Activated CD4-positive, alpha-beta T cell treated with anti-CD3 and anti-CD28 coated beads for 36 hours (primary cell): ENCODE data around the gene ARHGEF17. TPM values are rescaled to one million over a fixed set of nuclear protein-coding genes. Genes with fewer than 3 reads are reported as not detected.

Experiments used
- ATAC-seq: fragments of 200-7000 bp; cut with Tn5 transposase; one replicate; pipeline ENCODE4 v1.10.0; 2021; ENCODE audit warnings: mild to moderate bottlenecking, moderate library complexity
- CTCF ChIA-PET: fragments of 350-600 bp; sonication (Branson Sonifier 250); formaldehyde crosslinking; loops from one replicate; lab custom pipeline; 2021; ENCODE audit warnings: antibody characterized with exemption; lab: Charles Lee
- POLR2A ChIA-PET: fragments of 350-600 bp; sonication (Branson Sonifier 250); formaldehyde crosslinking; loops from one replicate; lab custom pipeline; 2021; ENCODE audit warnings: antibody characterized with exemption, inconsistent platforms; lab: Charles Lee
- DNase-seq: peaks from one replicate; pipeline ENCODE4 v3.0.0-alpha.2; 2020
- H3K27ac Mint-ChIP-seq: one replicate; pipeline ENCODE4 v1.8.0; 2021; ENCODE audit warnings: mixed read lengths
- H3K27me3 Mint-ChIP-seq: one replicate; pipeline ENCODE4 v1.8.0; 2021; ENCODE audit warnings: mixed read lengths
- H3K36me3 Mint-ChIP-seq: one replicate; pipeline ENCODE4 v1.8.0; 2021; ENCODE audit warnings: low read depth, mixed read lengths
- H3K4me1 Mint-ChIP-seq: one replicate; pipeline ENCODE4 v1.8.0; 2021; ENCODE audit warnings: mixed read lengths
- H3K4me3 Mint-ChIP-seq: one replicate; pipeline ENCODE4 v1.8.0; 2021; ENCODE audit warnings: mild to moderate bottlenecking, moderate library complexity, mixed read lengths
- H3K9me3 Mint-ChIP-seq: one replicate; pipeline ENCODE4 v1.8.0; 2021; ENCODE audit warnings: low read depth, mixed read lengths
- intact Hi-C, 2 experiments: fragments of 100-400 bp; cut with DNase I in 1 of 2; cut with micrococcal nuclease in 1 of 2; formaldehyde crosslinking; loops; one replicate each; pipeline versions ENCODE4 v1.14.2 to v1.15.1; 2022 to 2024; cut with DNase I, micrococcal nuclease
- total RNA-seq, 2 experiments: library from RNA; stranded (reverse); gene quantifications; one replicate each; pipeline ENCODE4 v1.2.3, GENCODE V29; 2021

The ARHGEF17 gene
- total RNA-seq, 2 experiments from 2014 or later: 0.05 TPM; not detected in 1

GRCh38 chr11:73295241-73295995 lies 12.7 kb upstream of the ARHGEF17 start:
- peak; percentile 89 for DNase-seq
- ChIA-PET POLR2A (no interaction called here), CTCF (interaction anchor here (0.6 to 4.2 kb wide), 15 partner anchors 9 to 471 kb away, joined by 3 to 20 read pairs (median 4); partner anchors contain the start of gene ARHGEF17)
- no peaks in the 10 kb centered on the region for H3K36me3 Mint-ChIP-seq
- peaks cover 1% of the 10 kb centered on the region for H3K27me3 Mint-ChIP-seq
- ATAC-seq: peak; percentile 97
- H3K4me3 Mint-ChIP-seq: no peak overlapping the region
- peaks cover 2% of the 10 kb centered on the region for H3K4me1 Mint-ChIP-seq
- no peak overlapping the region for H3K27ac Mint-ChIP-seq
- no peaks in the 10 kb centered on the region for H3K9me3 Mint-ChIP-seq
- intact Hi-C loops: loop anchor here (1.0 kb wide), 1 partner anchor 40 kb away; no protein-coding TSS in a partner anchor

- POLR2A ChIA-PET: no interaction called here
- Mint-ChIP-seq H3K27me3 (peaks cover 4% of the 10 kb centered on the region), H3K27ac (no peak overlapping the region), H3K4me1 (peaks cover 2% of the 10 kb centered on the region), H3K36me3 (no peaks in the 10 kb centered on the region), H3K9me3 (no peaks in the 10 kb centered on the region), H3K4me3 (no peak overlapping the region)
- ATAC-seq: no peak
- no peak for DNase-seq
- intact Hi-C loops: loop anchor here (1.0 kb wide), 1 partner anchor 39 kb away; no protein-coding TSS in a partner anchor
- CTCF ChIA-PET: interaction anchor here (2.1 to 4.2 kb wide), 2 partner anchors 11 to 41 kb away, joined by 12 to 20 read pairs; partner anchors contain the start of gene ARHGEF17
Measured at GRCh38 chr11:73295996-73296318, 12.1 kb upstream of the ARHGEF17 start.

- H3K36me3 Mint-ChIP-seq: no peaks in the 10 kb centered on the region
- no peak overlapping the region for H3K4me3 Mint-ChIP-seq
- peaks cover 4% of the 10 kb centered on the region for H3K27me3 Mint-ChIP-seq
- H3K9me3 Mint-ChIP-seq: no peaks in the 10 kb centered on the region
- ATAC-seq (no peak), DNase-seq (no peak)
- CTCF ChIA-PET: interaction anchor here (1.3 to 4.2 kb wide), 3 partner anchors 9 to 34 kb away, joined by 3 to 20 read pairs (median 14); partner anchors contain the start of gene ARHGEF17
- peaks cover 2% of the 10 kb centered on the region for H3K4me1 Mint-ChIP-seq
- intact Hi-C loops: no loop called here
- POLR2A ChIA-PET: no interaction called here
- H3K27ac Mint-ChIP-seq: no peak overlapping the region
Measured at GRCh38 chr11:73296501-73297230, 11.4 kb upstream of the ARHGEF17 start.

GRCh38 chr11:73297231-73297590 lies 10.9 kb upstream of the ARHGEF17 start:
- CTCF ChIA-PET: interaction anchor here (1.1 to 4.2 kb wide), 6 partner anchors 9 to 114 kb away, joined by 3 to 20 read pairs (median 8); partner anchors contain the start of gene ARHGEF17
- Mint-ChIP-seq H3K4me3 (no peak overlapping the region), H3K27ac (no peak overlapping the region), H3K36me3 (no peaks in the 10 kb centered on the region), H3K9me3 (no peaks in the 10 kb centered on the region), H3K4me1 (peaks cover 2% of the 10 kb centered on the region), H3K27me3 (peaks cover 4% of the 10 kb centered on the region)
- POLR2A ChIA-PET: no interaction called here
- intact Hi-C loops: no loop called here
- ATAC-seq: no peak
- DNase-seq: no peak

- Mint-ChIP-seq H3K27ac (no peak overlapping the region), H3K4me3 (no peak overlapping the region)
Measured at GRCh38 chr11:73297702-73298101, 10.4 kb upstream of the ARHGEF17 start.

GRCh38 chr11:73298233-73298632 lies 9.8 kb upstream of the ARHGEF17 start:
- Mint-ChIP-seq H3K27me3 (peaks cover 4% of the 10 kb centered on the region), H3K36me3 (no peaks in the 10 kb centered on the region), H3K9me3 (no peaks in the 10 kb centered on the region), H3K4me1 (peaks cover 2% of the 10 kb centered on the region), H3K27ac (no peak overlapping the region), H3K4me3 (no peak overlapping the region)
- ChIA-PET POLR2A (no interaction called here), CTCF (interaction anchor here (0.6 to 1.8 kb wide), 10 partner anchors 9 to 112 kb away, joined by 3 to 14 read pairs (median 4); no protein-coding TSS in a partner anchor)
- ATAC-seq (no peak), DNase-seq (no peak)
- intact Hi-C loops: no loop called here

More at GRCh38 chr11:73297702-73298101, 10.4 kb upstream of the ARHGEF17 start:
- Mint-ChIP-seq H3K36me3 (no peaks in the 10 kb centered on the region), H3K9me3 (no peaks in the 10 kb centered on the region), H3K4me1 (peaks cover 2% of the 10 kb centered on the region), H3K27me3 (peaks cover 4% of the 10 kb centered on the region)
- intact Hi-C loops: no loop called here
- ATAC-seq (no peak), DNase-seq (no peak)
- ChIA-PET CTCF (interaction anchor here (0.6 to 4.2 kb wide), 8 partner anchors 10 to 113 kb away, joined by 3 to 20 read pairs (median 4); partner anchors contain the start of gene ARHGEF17), POLR2A (no interaction called here)

- CTCF ChIA-PET: interaction anchor here (0.8 to 1.4 kb wide), 4 partner anchors 10 to 114 kb away, joined by 3 to 5 read pairs (median 4); no protein-coding TSS in a partner anchor
- intact Hi-C loops: no loop called here
- ATAC-seq (no peak), DNase-seq (no peak)
- H3K27ac Mint-ChIP-seq: no peak overlapping the region
- H3K4me3 Mint-ChIP-seq: no peak overlapping the region
- H3K4me1 Mint-ChIP-seq: peaks cover 2% of the 10 kb centered on the region
- H3K9me3 Mint-ChIP-seq: no peaks in the 10 kb centered on the region
- H3K36me3 Mint-ChIP-seq: no peaks in the 10 kb centered on the region
- POLR2A ChIA-PET: interaction anchor here (0.5 kb wide), 1 partner anchor 11 kb away, joined by 4 read pairs; no protein-coding TSS in a partner anchor
- H3K27me3 Mint-ChIP-seq: peaks cover 8% of the 10 kb centered on the region
Measured at GRCh38 chr11:73299751-73300150, 8.3 kb upstream of the ARHGEF17 start.

- ChIA-PET POLR2A (no interaction called here), CTCF (interaction anchor here (0.5 to 6.8 kb wide), 18 partner anchors 8 to 610 kb away, joined by 3 to 91 read pairs (median 4); no protein-coding TSS in a partner anchor)
- intact Hi-C loops: no loop called here
- Mint-ChIP-seq H3K4me1 (peaks cover 5% of the 10 kb centered on the region), H3K27me3 (peaks cover 20% of the 10 kb centered on the region), H3K36me3 (no peaks in the 10 kb centered on the region), H3K27ac (no peak overlapping the region), H3K4me3 (no peak overlapping the region), H3K9me3 (no peaks in the 10 kb centered on the region)
- no peak for ATAC-seq
- no peak for DNase-seq
Measured at GRCh38 chr11:73306069-73306841, 1.8 kb upstream of the ARHGEF17 start.

GRCh38 chr11:73306977-73307322 lies 1.1 kb upstream of the ARHGEF17 start:
- DNase-seq: no peak
- Mint-ChIP-seq H3K27ac (no peak overlapping the region), H3K36me3 (no peaks in the 10 kb centered on the region), H3K27me3 (peaks cover 20% of the 10 kb centered on the region), H3K4me3 (peak overlapping the region; percentile 80), H3K4me1 (peaks cover 5% of the 10 kb centered on the region), H3K9me3 (no peaks in the 10 kb centered on the region)
- ChIA-PET POLR2A (interaction anchor here (0.6 kb wide), 1 partner anchor 182 kb away, joined by 3 read pairs; no protein-coding TSS in a partner anchor), CTCF (interaction anchor here (0.6 to 6.8 kb wide), 21 partner anchors 8 to 610 kb away, joined by 3 to 91 read pairs (median 4); no protein-coding TSS in a partner anchor)
- no peak for ATAC-seq
- intact Hi-C loops: loop anchor here (1.0 kb wide), 5 partner anchors 28 to 569 kb away; partner anchors contain the start of genes COA4 (in 1 of the 2), PAAF1 (in 1 of the 2) and RELT (in 1 of the 2)

- Mint-ChIP-seq H3K27me3 (peaks cover 20% of the 10 kb centered on the region), H3K36me3 (no peaks in the 10 kb centered on the region), H3K4me3 (peak overlapping the region; percentile 80), H3K9me3 (no peaks in the 10 kb centered on the region), H3K4me1 (peaks cover 5% of the 10 kb centered on the region), H3K27ac (no peak overlapping the region)
- POLR2A ChIA-PET: interaction anchor here (0.6 kb wide), 1 partner anchor 182 kb away, joined by 3 read pairs; no protein-coding TSS in a partner anchor
- peak; percentile 82 for ATAC-seq
- DNase-seq: peak; percentile 96
- intact Hi-C loops: loop anchor here (1.0 kb wide), 5 partner anchors 28 to 569 kb away; partner anchors contain the start of genes COA4 (in 1 of the 2), PAAF1 (in 1 of the 2) and RELT (in 1 of the 2)
- CTCF ChIA-PET: interaction anchor here (0.5 to 6.8 kb wide), 23 partner anchors 8 to 609 kb away, joined by 3 to 91 read pairs (median 3); no protein-coding TSS in a partner anchor
Measured at GRCh38 chr11:73307323-73308002, 613 bp upstream of the ARHGEF17 start.
